ENCODE measurements around the gene SAMD8.
"Not testable (repeated sequence)": the region's sequence is repeated elsewhere in the genome, so short reads cannot be mapped to it uniquely, and the experiment has no call there.

SAMD8 gene

GRCh38 chr10:75129537-75129936 lies 18.1 kb downstream of the SAMD8 start:
- no peak for TF ChIP-seq CTCF (IDR thresholded peaks at IDR 0.05; ENCODE audit: insufficient read depth, low read depth, low read length, missing control alignments)
- no peak for DNase-seq (ENCODE audit: low read depth)
- H3K4me3 ChIP-seq (ENCODE audit: low read length) = no peak overlapping the region

- not testable (repeated sequence) for H3K4me3 ChIP-seq (ENCODE audit: low read length); DNase-seq (ENCODE audit: low read depth)
Measured at GRCh38 chr10:75133701-75134100, 22.2 kb downstream of the SAMD8 start.

- no peak overlapping the region for H3K4me3 ChIP-seq (ENCODE audit: low read length)
- peak; percentile 7 for DNase-seq (ENCODE audit: low read depth)
- no peak for TF ChIP-seq CTCF (IDR thresholded peaks at IDR 0.05; ENCODE audit: insufficient read depth, low read depth, low read length, missing control alignments)
Measured at GRCh38 chr10:75136346-75136745, 24.9 kb downstream of the SAMD8 start.

GRCh38 chr10:75137533-75138438 lies 26.3 kb downstream of the SAMD8 start:
- TF ChIP-seq CTCF (IDR thresholded peaks at IDR 0.05; ENCODE audit: insufficient read depth, low read depth, low read length, missing control alignments) = no peak

GRCh38 chr10:75140246-75140645 lies 28.8 kb downstream of the SAMD8 start:
- H3K4me3 ChIP-seq (ENCODE audit: low read length) = no peak overlapping the region
- DNase-seq (ENCODE audit: low read depth) = no peak
- TF ChIP-seq CTCF (IDR thresholded peaks at IDR 0.05; ENCODE audit: insufficient read depth, low read depth, low read length, missing control alignments) = no peak

More at GRCh38 chr10:75137533-75138438, 26.3 kb downstream of the SAMD8 start:
- H3K4me3 ChIP-seq (ENCODE audit: low read length) = no peak overlapping the region
- DNase-seq (ENCODE audit: low read depth) = peak; percentile 63

- peak; percentile 65 for DNase-seq (ENCODE audit: low read depth)
- no peak overlapping the region for H3K4me3 ChIP-seq (ENCODE audit: low read length)
Measured at GRCh38 chr10:75143353-75143752, 31.9 kb downstream of the SAMD8 start.

GRCh38 chr10:75145590-75145989 lies 34.1 kb downstream of the SAMD8 start:
- peak; percentile 17 for DNase-seq (ENCODE audit: low read depth)
- H3K4me3 ChIP-seq (ENCODE audit: low read length) = no peak overlapping the region
- no peak for TF ChIP-seq CTCF (IDR thresholded peaks at IDR 0.05; ENCODE audit: insufficient read depth, low read depth, low read length, missing control alignments)

More at GRCh38 chr10:75143353-75143752, 31.9 kb downstream of the SAMD8 start:
- no peak for TF ChIP-seq CTCF (IDR thresholded peaks at IDR 0.05; ENCODE audit: insufficient read depth, low read depth, low read length, missing control alignments)

Data from epithelial cell of esophagus (primary cell).